MCF 10A (cell line): ENCODE data around the gene TMEM131. TPM values are rescaled to one million over a fixed set of nuclear protein-coding genes. Genes with fewer than 3 reads are reported as not detected.
"Not testable (repeated sequence)": the region's sequence is repeated elsewhere in the genome, so short reads cannot be mapped to it uniquely, and the experiment has no call there.

Experiments
- BruUV-seq: library from RNA; stranded (reverse); fragments of 400-500 nt; replicated peaks from 2 replicates; lab custom pipeline; 2021; lab: Mats Ljungman, UMichigan
- CTCF ChIA-PET: fragments of 300-600 bp; sonication (Branson Sonifier 250); formaldehyde crosslinking; extraction: SDS; loops from one replicate; lab custom pipeline; 2021; ENCODE audit warnings: antibody characterized with exemption, inconsistent platforms; lab: Yijun Ruan, JAX
- POLR2A ChIA-PET: fragments of 300-600, 350-650 bp; sonication (Branson Sonifier 250); formaldehyde crosslinking; extraction: SDS; loops from one replicate; lab custom pipeline; 2020; ENCODE audit warnings: antibody characterized with exemption, inconsistent platforms; lab: Yijun Ruan, JAX
- DNase-seq: peaks from one replicate; pipeline ENCODE4 v3.0.0-alpha.2; 2018; ENCODE audit not compliant: unreplicated experiment
- H3K27ac Mint-ChIP-seq: one replicate; pipeline ENCODE4 v1.8.0; 2022; ENCODE audit warnings: mild to moderate bottlenecking, low read depth, mixed read lengths; ENCODE audit not compliant: unreplicated experiment
- H3K27me3 Mint-ChIP-seq: one replicate; pipeline ENCODE4 v1.8.0; 2022; ENCODE audit warnings: mixed read lengths; ENCODE audit not compliant: insufficient read depth, unreplicated experiment
- H3K36me3 Mint-ChIP-seq: one replicate; pipeline ENCODE4 v1.8.0; 2022; ENCODE audit warnings: mild to moderate bottlenecking, moderate library complexity, mixed read lengths; ENCODE audit not compliant: insufficient read depth, unreplicated experiment
- H3K4me1 Mint-ChIP-seq: one replicate; pipeline ENCODE4 v1.8.0; 2022; ENCODE audit warnings: mixed read lengths; ENCODE audit not compliant: insufficient read depth, unreplicated experiment
- H3K4me3 Mint-ChIP-seq: one replicate; pipeline ENCODE4 v1.8.0; 2022; ENCODE audit warnings: mild to moderate bottlenecking, moderate library complexity, mixed read lengths; ENCODE audit not compliant: unreplicated experiment
- H3K9me3 Mint-ChIP-seq: one replicate; pipeline ENCODE4 v1.8.0; 2022; ENCODE audit warnings: mixed read lengths; ENCODE audit not compliant: unreplicated experiment
- CTCF ChIP-seq: fragments of 200-600 bp; IDR thresholded peaks from one replicate; pipeline ENCODE4 v1.8.0; 2022; ENCODE audit warnings: antibody characterized with exemption, mild to moderate bottlenecking; ENCODE audit not compliant: unreplicated experiment
- intact Hi-C: fragments of 100-400 bp; cut with micrococcal nuclease; formaldehyde crosslinking; loops from 2 replicates; pipeline ENCODE4 v1.14.1; 2022
- total RNA-seq: library from RNA; stranded (reverse); gene quantifications from 2 replicates; pipeline ENCODE4 v1.2.3, GENCODE V29; 2022

The TMEM131 gene
- total RNA-seq, 1 experiment from 2014 or later = 42.2 TPM

- H3K27me3 Mint-ChIP-seq, BruUV-seq, H3K9me3 Mint-ChIP-seq, H3K27ac Mint-ChIP-seq, intact Hi-C loops, H3K4me1 Mint-ChIP-seq, POLR2A ChIA-PET, DNase-seq, H3K4me3 Mint-ChIP-seq: not testable (repeated sequence)
- CTCF ChIA-PET = interaction anchor here (0.7 kb wide), 1 partner anchor 73 kb away, joined by 3 read pairs; no protein-coding TSS in a partner anchor
- peaks cover 15% of the 10 kb centered on the region for H3K36me3 Mint-ChIP-seq
Observed at GRCh38 chr2:97826266-97826847, 169.4 kb downstream of the TMEM131 start.

DNA sequence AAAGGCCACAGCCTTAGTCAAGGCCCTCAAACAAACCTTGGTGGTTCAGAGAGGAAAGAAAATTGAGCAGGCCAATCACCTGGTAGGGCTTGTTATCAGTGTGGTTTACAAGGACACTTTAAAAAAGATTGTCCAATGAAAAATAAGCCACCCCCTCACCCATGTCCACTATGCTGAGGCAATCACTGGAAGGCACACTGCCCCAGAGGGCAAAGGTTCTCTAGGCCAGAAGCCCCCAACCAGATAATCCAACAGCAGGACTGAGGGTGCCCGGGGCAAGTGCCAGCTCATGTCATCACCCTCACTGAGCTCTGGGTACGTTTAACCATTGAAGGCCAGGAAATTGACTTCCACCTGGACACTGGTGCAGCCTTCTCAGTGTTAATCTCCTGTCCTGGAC is 171.7 kb downstream of the TMEM131 start:
- H3K27ac Mint-ChIP-seq, DNase-seq, H3K4me1 Mint-ChIP-seq, POLR2A ChIA-PET, H3K27me3 Mint-ChIP-seq, intact Hi-C loops, H3K4me3 Mint-ChIP-seq, BruUV-seq, CTCF ChIA-PET, H3K9me3 Mint-ChIP-seq: not testable (repeated sequence)
- H3K36me3 Mint-ChIP-seq = peaks cover 17% of the 10 kb centered on the region

GRCh38 chr2:97821862-97822261 is 173.9 kb downstream of the TMEM131 start:
- DNase-seq, POLR2A ChIA-PET, H3K27me3 Mint-ChIP-seq, BruUV-seq, intact Hi-C loops, H3K27ac Mint-ChIP-seq, H3K4me1 Mint-ChIP-seq, H3K4me3 Mint-ChIP-seq, H3K9me3 Mint-ChIP-seq: not testable (repeated sequence)
- CTCF ChIA-PET = interaction anchor here (0.6 to 1.2 kb wide), 2 partner anchors 152 to 366 kb away, joined by 3 to 5 read pairs; no protein-coding TSS in a partner anchor
- peaks cover 17% of the 10 kb centered on the region for H3K36me3 Mint-ChIP-seq

GRCh38 chr2:97819754-97820153 is 176.0 kb downstream of the TMEM131 start:
- POLR2A ChIA-PET = interaction anchor here (0.7 to 1.0 kb wide), 2 partner anchors 9 to 175 kb away, joined by 3 to 4 read pairs; no protein-coding TSS in a partner anchor
- no peak overlapping the region for H3K27ac Mint-ChIP-seq
- TF ChIP-seq CTCF = no peak
- CTCF ChIA-PET = interaction anchor here (0.5 to 1.2 kb wide), 4 partner anchors 13 to 369 kb away, joined by 3 to 4 read pairs (median 3); no protein-coding TSS in a partner anchor
- no peaks in the 10 kb centered on the region for H3K9me3 Mint-ChIP-seq
- no peaks in the 10 kb centered on the region for H3K4me1 Mint-ChIP-seq
- no TSS peak for BruUV-seq
- intact Hi-C loops = no loop called here
- DNase-seq = no peak
- H3K4me3 Mint-ChIP-seq = no peak overlapping the region
- H3K27me3 Mint-ChIP-seq = no peaks in the 10 kb centered on the region
- peaks cover 23% of the 10 kb centered on the region for H3K36me3 Mint-ChIP-seq

- Mint-ChIP-seq H3K27me3 (no peaks in the 10 kb centered on the region), H3K36me3 (peaks cover 37% of the 10 kb centered on the region), H3K9me3 (no peaks in the 10 kb centered on the region), H3K4me1 (no peaks in the 10 kb centered on the region), H3K4me3 (no peak overlapping the region), H3K27ac (no peak overlapping the region)
- no peak for DNase-seq
- ChIA-PET POLR2A (interaction anchor here (1.3 kb wide), 1 partner anchor 180 kb away, joined by 4 read pairs; the partner anchor contains the start of gene TMEM131), CTCF (interaction anchor here (2.2 to 2.6 kb wide), 2 partner anchors 10 to 372 kb away, joined by 8 to 18 read pairs; no protein-coding TSS in a partner anchor)
- BruUV-seq = no TSS peak
- no peak for TF ChIP-seq CTCF
- intact Hi-C loops = no loop called here
Observed at GRCh38 chr2:97816411-97816810, 179.3 kb downstream of the TMEM131 start.
